ENCODE measurements around the gene CDH13.

Gene CDH13

GRCh38 chr16:83599789-83600462 is 973.2 kb downstream of the CDH13 start:
- DNase-seq: no peak

GRCh38 chr16:83602761-83603722 is 976.3 kb downstream of the CDH13 start:
- DNase-seq: no peak

- no peak for DNase-seq
Measured at GRCh38 chr16:83603723-83604570, 977.2 kb downstream of the CDH13 start.

- no peak for DNase-seq
Measured at GRCh38 chr16:83606486-83607030, 979.8 kb downstream of the CDH13 start.

- DNase-seq: no peak
Measured at GRCh38 chr16:83609178-83609577, 982.4 kb downstream of the CDH13 start.

GRCh38 chr16:83615141-83615952 is 988.6 kb downstream of the CDH13 start:
- DNase-seq: no peak

GRCh38 chr16:83615953-83616350 is 989.2 kb downstream of the CDH13 start:
- no peak for DNase-seq

GRCh38 chr16:83619381-83620150 is 992.8 kb downstream of the CDH13 start:
- no peak for DNase-seq

GRCh38 chr16:83622010-83622409 is 995.2 kb downstream of the CDH13 start:
- DNase-seq: no peak

GRCh38 chr16:83623091-83623730 is 996.4 kb downstream of the CDH13 start:
- DNase-seq: no peak

GRCh38 chr16:83623892-83624291 is 997.1 kb downstream of the CDH13 start:
- DNase-seq: no peak

GRCh38 chr16:83624429-83625120 is 997.8 kb downstream of the CDH13 start:
- DNase-seq: peak; percentile 11

GRCh38 chr16:83626204-83626603 is 999.4 kb downstream of the CDH13 start:
- DNase-seq: no peak

GRCh38 chr16:83626676-83627075 is 999.9 kb downstream of the CDH13 start:
- DNase-seq: no peak

GRCh38 chr16:83627996-83628395 is 1001.2 kb downstream of the CDH13 start:
- DNase-seq: no peak

- no peak for DNase-seq
Measured at GRCh38 chr16:83629426-83629825, 1002.7 kb downstream of the CDH13 start.

GRCh38 chr16:83629836-83630235 is 1003.1 kb downstream of the CDH13 start:
- DNase-seq: no peak

GRCh38 chr16:83630979-83631378 is 1004.2 kb downstream of the CDH13 start:
- DNase-seq: no peak

- DNase-seq: no peak
Measured at GRCh38 chr16:83633286-83633685, 1006.5 kb downstream of the CDH13 start.

GRCh38 chr16:83648347-83648746 is 1021.6 kb downstream of the CDH13 start:
- DNase-seq: no peak
